GM12872 (cell line): ENCODE measurements around the gene ZNHIT1.
A peak's percentile ranks its signal among the peaks of the same experiment; 100 is the strongest.

Experiments used
- TF ChIP-seq, protein P1 (sequence below): IDR thresholded peaks from 3 replicates; pipeline ENCODE4 v1.5.1; 2011; ENCODE audit warnings: low read depth, mild to moderate bottlenecking, low read length, moderate library complexity; ENCODE audit not compliant: insufficient read depth

ZNHIT1 gene

DNA sequence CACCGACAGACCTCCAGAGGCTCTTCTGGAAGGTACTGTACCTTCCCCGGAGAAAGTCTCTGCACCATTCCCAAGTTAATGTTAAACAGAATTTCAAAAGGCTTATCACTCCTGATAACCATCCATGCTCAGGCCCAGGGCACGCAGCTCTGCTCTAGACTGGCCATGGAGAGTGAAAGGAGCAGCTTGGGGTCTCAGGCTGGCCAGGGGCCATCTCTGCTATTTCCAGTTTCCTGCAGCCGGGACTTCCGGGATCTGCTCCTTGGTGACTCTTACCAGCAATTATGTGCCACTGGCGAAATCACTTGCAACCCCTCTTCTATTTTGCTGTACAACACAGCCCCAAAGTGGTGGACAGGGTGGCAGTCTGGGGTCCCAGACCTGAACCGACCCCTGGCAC lies 13.7 kb downstream of the ZNHIT1 start:
- TF ChIP-seq, protein P1, sequence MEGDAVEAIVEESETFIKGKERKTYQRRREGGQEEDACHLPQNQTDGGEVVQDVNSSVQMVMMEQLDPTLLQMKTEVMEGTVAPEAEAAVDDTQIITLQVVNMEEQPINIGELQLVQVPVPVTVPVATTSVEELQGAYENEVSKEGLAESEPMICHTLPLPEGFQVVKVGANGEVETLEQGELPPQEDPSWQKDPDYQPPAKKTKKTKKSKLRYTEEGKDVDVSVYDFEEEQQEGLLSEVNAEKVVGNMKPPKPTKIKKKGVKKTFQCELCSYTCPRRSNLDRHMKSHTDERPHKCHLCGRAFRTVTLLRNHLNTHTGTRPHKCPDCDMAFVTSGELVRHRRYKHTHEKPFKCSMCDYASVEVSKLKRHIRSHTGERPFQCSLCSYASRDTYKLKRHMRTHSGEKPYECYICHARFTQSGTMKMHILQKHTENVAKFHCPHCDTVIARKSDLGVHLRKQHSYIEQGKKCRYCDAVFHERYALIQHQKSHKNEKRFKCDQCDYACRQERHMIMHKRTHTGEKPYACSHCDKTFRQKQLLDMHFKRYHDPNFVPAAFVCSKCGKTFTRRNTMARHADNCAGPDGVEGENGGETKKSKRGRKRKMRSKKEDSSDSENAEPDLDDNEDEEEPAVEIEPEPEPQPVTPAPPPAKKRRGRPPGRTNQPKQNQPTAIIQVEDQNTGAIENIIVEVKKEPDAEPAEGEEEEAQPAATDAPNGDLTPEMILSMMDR = no peak

DNA sequence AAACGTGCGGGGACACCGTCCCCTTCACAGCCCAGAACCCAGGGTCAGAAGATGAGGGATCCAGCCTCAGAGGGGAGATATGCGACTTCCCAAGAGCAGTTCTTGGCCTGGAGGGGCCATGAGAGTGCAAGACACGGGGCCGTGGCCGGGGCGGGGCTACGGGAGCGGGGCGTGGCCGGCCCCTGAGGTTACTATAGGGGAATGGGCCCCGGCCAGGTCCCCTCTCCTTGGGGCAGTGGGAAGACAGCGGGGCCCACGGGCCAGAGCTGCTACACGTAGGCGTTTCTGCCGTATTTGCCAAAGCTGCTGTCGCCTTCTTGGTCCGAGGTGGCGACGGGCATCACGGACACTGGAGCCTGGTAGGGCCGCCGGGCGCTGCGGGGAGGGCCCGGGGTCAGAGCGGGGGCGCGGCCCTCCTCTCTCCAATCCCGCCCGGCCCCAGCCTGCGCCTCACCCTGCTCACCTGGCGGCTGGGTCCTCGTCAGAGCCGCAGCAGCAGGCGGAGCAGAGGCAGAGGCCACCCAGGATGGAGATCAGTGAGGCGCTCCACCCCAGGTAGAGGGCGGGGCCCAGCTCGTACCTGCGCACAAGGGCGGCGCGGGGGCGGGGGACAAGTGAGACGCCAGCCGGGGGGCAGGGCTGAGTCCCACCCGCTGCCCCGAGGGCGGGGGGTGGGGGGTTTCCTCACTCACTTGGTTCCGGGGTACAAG lies 14.3 kb downstream of the ZNHIT1 start:
- TF ChIP-seq, protein P1 = no peak

DNA sequence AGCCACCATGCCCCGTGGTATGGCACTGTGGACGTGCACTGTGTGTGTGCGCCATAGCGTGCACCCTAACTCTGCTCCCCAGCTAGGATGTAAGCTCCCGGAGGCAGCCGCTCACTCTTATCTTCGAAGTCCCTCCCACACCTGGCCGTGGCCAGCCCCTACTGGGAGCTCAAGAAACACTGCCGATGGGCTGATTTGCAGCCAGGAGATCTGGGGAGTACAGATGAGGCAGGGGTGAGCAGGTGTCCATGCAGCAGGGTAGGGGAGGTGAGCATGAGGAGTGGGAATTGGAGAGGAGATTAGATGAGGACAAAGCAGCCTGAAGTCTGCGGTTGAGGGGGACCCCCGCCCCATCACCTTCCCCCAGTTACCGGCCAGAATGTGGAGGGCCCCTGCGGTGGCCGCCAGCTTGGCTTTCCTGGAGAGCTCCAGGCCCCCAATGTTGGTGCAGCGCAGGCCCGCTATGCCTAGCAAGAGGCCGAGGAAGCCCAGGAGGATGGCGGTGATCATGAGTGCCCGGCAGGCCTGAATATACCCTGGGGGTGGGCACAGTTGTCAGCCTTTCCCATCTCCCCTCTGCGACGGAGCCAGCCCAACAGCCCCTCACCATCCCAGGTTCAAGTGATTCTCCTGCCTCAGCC lies 16.1 kb downstream of the ZNHIT1 start:
- TF ChIP-seq, protein P1 = no peak

DNA sequence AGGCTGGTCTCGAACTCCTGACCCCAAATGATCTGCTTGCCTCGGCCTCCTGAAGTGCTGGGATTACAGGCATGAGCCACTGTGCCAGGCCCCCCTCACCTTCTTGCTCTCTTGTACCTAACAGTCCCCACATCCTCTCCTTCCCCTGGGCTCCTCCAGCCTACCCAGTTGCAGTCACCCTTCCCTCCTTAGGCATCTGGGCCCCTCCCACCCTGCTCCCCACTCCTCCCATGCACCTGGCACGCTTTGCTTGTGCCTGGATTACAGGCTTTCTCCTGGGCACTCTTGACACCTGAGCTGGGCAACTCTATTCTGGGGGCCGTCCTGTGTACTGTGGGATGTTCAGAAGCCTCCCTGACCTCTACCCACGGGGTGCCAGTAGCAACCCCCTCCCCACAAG lies 16.7 kb downstream of the ZNHIT1 start:
- TF ChIP-seq, protein P1 = no peak

DNA sequence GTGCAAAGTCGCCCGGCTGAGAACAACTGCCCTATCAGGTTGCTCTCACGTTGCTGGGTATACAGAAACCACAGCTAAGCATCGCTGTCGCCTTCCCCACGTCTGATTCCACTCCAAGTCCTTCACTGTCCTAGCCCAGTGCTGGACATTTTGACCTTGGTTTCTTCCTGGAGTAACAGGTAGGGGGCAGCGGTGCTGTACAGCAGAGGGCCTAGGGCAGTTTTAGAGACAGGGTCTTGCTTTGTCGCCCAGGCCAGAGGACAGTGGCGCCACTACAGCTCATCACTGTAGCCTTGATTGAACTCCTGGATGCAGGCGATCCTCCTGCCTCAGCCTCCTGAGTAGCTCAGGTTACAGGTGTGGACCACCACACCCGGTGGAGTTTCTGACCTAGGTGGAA lies 17.1 kb downstream of the ZNHIT1 start:
- TF ChIP-seq, protein P1 = peak; percentile 48

DNA sequence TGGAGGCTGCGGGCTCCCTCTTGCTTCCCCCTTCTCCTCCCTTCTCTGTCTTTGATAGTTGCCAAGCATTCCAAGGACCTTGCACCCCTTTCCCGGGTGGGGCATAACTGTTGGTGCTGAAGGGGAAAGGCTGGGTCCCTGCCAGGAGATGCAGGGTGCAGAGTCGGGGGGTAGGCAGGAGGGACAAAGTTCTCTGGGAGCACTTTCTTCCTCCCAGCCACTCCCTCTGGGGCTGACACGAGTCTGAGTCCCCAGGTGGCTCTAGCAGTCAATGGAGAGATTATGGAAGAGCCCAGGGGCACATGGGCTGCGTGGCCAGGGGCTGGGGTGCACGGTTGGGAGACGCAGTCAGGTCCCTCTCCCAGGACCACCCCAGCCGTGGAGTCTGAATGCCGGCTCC lies 17.6 kb downstream of the ZNHIT1 start:
- TF ChIP-seq, protein P1 = no peak

DNA sequence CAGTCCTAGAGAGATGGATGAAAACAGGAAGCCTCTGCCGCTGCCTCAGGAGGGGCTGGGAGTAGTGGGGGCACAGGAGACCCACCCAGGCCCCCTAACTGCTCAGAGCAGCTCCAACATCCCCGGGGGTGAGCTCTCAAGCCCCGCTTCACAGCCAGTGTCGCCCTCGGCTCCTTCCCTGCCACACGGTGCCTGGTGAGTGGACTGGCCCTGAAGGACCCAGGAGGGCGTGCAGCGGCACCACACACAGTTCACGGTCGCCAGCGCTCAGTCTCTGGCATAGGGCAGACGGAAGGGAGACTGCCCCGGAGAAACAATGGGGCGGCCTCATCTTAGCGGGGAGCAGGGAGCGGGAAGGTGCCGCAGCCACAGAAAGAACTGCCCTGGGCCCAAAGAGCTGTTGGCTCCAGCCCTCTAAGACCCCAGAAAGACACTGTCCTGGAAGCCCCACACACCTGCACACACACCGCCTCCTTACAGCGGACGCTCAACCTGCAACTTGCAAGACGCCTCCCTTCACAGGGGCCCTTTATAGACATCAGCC lies 18.4 kb downstream of the ZNHIT1 start:
- TF ChIP-seq, protein P1 = no peak
